HCT116 (cell line): ENCODE data around the gene FILIP1. TPM values are rescaled to one million over a fixed set of nuclear protein-coding genes. Genes with fewer than 3 reads are reported as not detected.

Experiments
- ATAC-seq: fragments of 200-7000 bp; cut with Tn5 transposase; 2 replicates; pipeline ENCODE4 v1.9.1; 2020; ENCODE audit warnings: mild to moderate bottlenecking, moderate library complexity
- BruUV-seq: library from RNA; stranded (reverse); fragments of 400-500 nt; replicated peaks from 2 replicates; lab custom pipeline; 2021; lab: Mats Ljungman, UMichigan
- CTCF ChIA-PET: fragments of 300-600 bp; sonication (Branson Sonifier 250); formaldehyde crosslinking; loops from one replicate; lab custom pipeline; 2021; ENCODE audit warnings: antibody characterized with exemption; lab: Charles Lee
- POLR2A ChIA-PET: fragments of 300-600, 350-600 bp; sonication (Branson Sonifier 250); formaldehyde crosslinking; loops from one replicate; lab custom pipeline; 2021; ENCODE audit warnings: antibody characterized with exemption; lab: Charles Lee
- RAD21 ChIA-PET, 2 experiments: fragments of 300-600 bp; sonication (Branson Sonifier 250); formaldehyde crosslinking; loops; one replicate each; lab custom pipeline; 2023; ENCODE audit warnings: low total read pairs in 2 of 2; ENCODE audit not compliant: uncharacterized antibody in 2 of 2, unreplicated experiment in 2 of 2, low non-redundant PET in 1 of 2; lab: Charles Lee
- DNase-seq: peaks from one replicate; pipeline ENCODE4 v3.0.0-alpha.2; 2010; ENCODE audit warnings: low read depth, low spot score
- H2AFZ ChIP-seq: fragments of 200-600 bp; shearing (Covaris generic), sonication (generic); 2 replicates; pipeline ENCODE4 v1.6.1; 2017; ENCODE audit warnings: low read depth, mixed run types, mixed read lengths, antibody characterized with exemption, low read length; ENCODE audit not compliant: poor library complexity, severe bottlenecking
- H3K27ac ChIP-seq: 2 replicates; pipeline ENCODE4 v1.5.1; 2012; ENCODE audit warnings: low read depth, low read length
- H3K27me3 ChIP-seq: fragments of 200-600 bp; sonication (generic); 2 replicates; pipeline ENCODE4 v1.6.1; 2016; ENCODE audit warnings: mixed run types, low read length, mixed read lengths; ENCODE audit not compliant: insufficient read depth
- H3K36me3 ChIP-seq, 2 experiments: fragments of 200-500 bp in 1 of 2; fragments of 200-600 bp in 1 of 2; sonication (Bioruptor generic) in 1 of 2; sonication (generic) in 1 of 2; 2 replicates each; pipeline versions ENCODE4 v1.5.1 to v1.6.1; 2014 to 2016; ENCODE audit warnings: low read length in 2 of 2, inconsistent platforms in 1 of 2, mixed read lengths in 1 of 2, mixed run types in 1 of 2; ENCODE audit not compliant: insufficient read depth in 2 of 2, control insufficient read depth in 1 of 2
- H3K4me1 ChIP-seq, 2 experiments: fragments of 200-600 bp in 1 of 2; sonication (generic) in 1 of 2; 2 replicates each; pipeline versions ENCODE4 v1.5.1 to v1.6.1; 2012 to 2017; ENCODE audit warnings: low read length in 2 of 2, inconsistent platforms in 1 of 2, mild to moderate bottlenecking in 1 of 2, mixed read lengths in 1 of 2, mixed run types in 1 of 2, moderate library complexity in 1 of 2; ENCODE audit not compliant: insufficient read depth in 2 of 2, control insufficient read depth in 1 of 2
- H3K4me2 ChIP-seq: fragments of 200-600 bp; sonication (generic); 2 replicates; pipeline ENCODE4 v1.6.1; 2017; ENCODE audit warnings: mixed run types, low read length, mixed read lengths
- H3K4me3 ChIP-seq, 2 experiments: fragments of 200-600 bp in 1 of 2; sonication (generic) in 1 of 2; replicated peaks in 1 of 2; 2 replicates each; pipeline ENCODE4 v1.5.1; 2011 to 2016; ENCODE audit warnings: low read length in 2 of 2, control low read depth in 1 of 2, low read depth in 1 of 2, mild to moderate bottlenecking in 1 of 2, mixed read lengths in 1 of 2, mixed run types in 1 of 2
- H3K79me2 ChIP-seq: fragments of 200-600 bp; sonication (generic); 2 replicates; pipeline ENCODE4 v1.6.1; 2017; ENCODE audit warnings: mild to moderate bottlenecking, mixed run types, low read length, moderate library complexity, mixed read lengths; ENCODE audit not compliant: insufficient read depth
- H3K9ac ChIP-seq: fragments of 200-600 bp; sonication (generic); 2 replicates; pipeline ENCODE4 v1.6.1; 2016; ENCODE audit warnings: low read length, mixed read lengths
- H3K9me2 ChIP-seq: fragments of 200-600 bp; sonication (generic), shearing (Covaris generic); 2 replicates; pipeline ENCODE4 v1.6.1; 2017; ENCODE audit warnings: mixed run types, mild to moderate bottlenecking, moderate library complexity; ENCODE audit not compliant: insufficient read depth
- H3K9me3 ChIP-seq, 2 experiments: fragments of 200-500 bp in 1 of 2; fragments of 200-600 bp in 1 of 2; sonication (Bioruptor generic) in 1 of 2; sonication (generic) in 1 of 2; 2 replicates each; pipeline ENCODE4 v1.6.1; 2014 to 2017; ENCODE audit warnings: low read length in 2 of 2, mixed read lengths in 2 of 2, inconsistent platforms in 1 of 2, low read depth in 1 of 2, mild to moderate bottlenecking in 1 of 2, mixed run types in 1 of 2, moderate library complexity in 1 of 2; ENCODE audit not compliant: control insufficient read depth in 1 of 2, insufficient read depth in 1 of 2
- H4K20me1 ChIP-seq: fragments of 200-600 bp; sonication (generic), shearing (Covaris generic); 2 replicates; pipeline ENCODE4 v1.6.1; 2017; ENCODE audit warnings: mixed run types, mild to moderate bottlenecking, moderate library complexity; ENCODE audit not compliant: insufficient read depth
- ATF3 ChIP-seq: IDR thresholded peaks from 2 replicates; pipeline ENCODE4 v1.6.1; 2012
- CBX3 ChIP-seq: IDR thresholded peaks from 2 replicates; pipeline ENCODE4 v1.6.1; 2012; ENCODE audit warnings: low read depth
- CEBPB ChIP-seq: IDR thresholded peaks from 2 replicates; pipeline ENCODE4 v1.6.1; 2012; ENCODE audit warnings: low read depth
- CTCF ChIP-seq, 3 experiments: fragments of 200-600 bp in 1 of 3; sonication (generic) in 1 of 3; IDR thresholded peaks in 2 of 3; conservative IDR thresholded peaks in 1 of 3; 2 replicates each; pipeline ENCODE4 v1.5.1; 2012 to 2017; ENCODE audit warnings: low read depth in 2 of 3, low read length in 2 of 3, antibody characterized with exemption in 1 of 3, borderline replicate concordance in 1 of 3, control low read depth in 1 of 3, mild to moderate bottlenecking in 1 of 3, mixed read lengths in 1 of 3, mixed run types in 1 of 3, moderate library complexity in 1 of 3; ENCODE audit not compliant: insufficient read depth in 1 of 3
- EGR1 ChIP-seq: IDR thresholded peaks from 2 replicates; pipeline ENCODE4 v1.6.1; 2012; ENCODE audit warnings: low read depth
- EZH2 ChIP-seq: fragments of 200-600 bp; sonication (generic); IDR thresholded peaks from 2 replicates; pipeline ENCODE4 v1.6.1; 2017; ENCODE audit warnings: antibody characterized with exemption, mixed run types
- EZH2phosphoT487 ChIP-seq: fragments of 200-600 bp; IDR thresholded peaks from 2 replicates; pipeline ENCODE4 v1.6.1; 2018; ENCODE audit warnings: antibody characterized with exemption, borderline replicate concordance
- JUND ChIP-seq: IDR thresholded peaks from 2 replicates; pipeline ENCODE4 v1.6.1; 2012
- MAX ChIP-seq: IDR thresholded peaks from 2 replicates; pipeline ENCODE4 v1.6.1; 2012
- REST ChIP-seq: IDR thresholded peaks from 2 replicates; pipeline ENCODE4 v1.6.1; 2012; ENCODE audit warnings: low read depth
- SIN3A ChIP-seq: IDR thresholded peaks from 2 replicates; pipeline ENCODE4 v1.6.1; 2012; ENCODE audit warnings: low read depth
- YY1 ChIP-seq: IDR thresholded peaks from 2 replicates; pipeline ENCODE4 v1.6.1; 2011; ENCODE audit warnings: low read length, low read depth, moderate library complexity, mild to moderate bottlenecking; ENCODE audit not compliant: insufficient replicate concordance; ENCODE audit errors: extremely low read depth
- ZBTB33 ChIP-seq: IDR thresholded peaks from 2 replicates; pipeline ENCODE4 v1.6.1; 2011; ENCODE audit warnings: mild to moderate bottlenecking, low read length, moderate library complexity; ENCODE audit not compliant: insufficient replicate concordance; ENCODE audit errors: extremely low read depth
- ZFX ChIP-seq: fragments of 450-650 bp; IDR thresholded peaks from 2 replicates; pipeline ENCODE4 v1.6.1; 2017
- ZNF274 ChIP-seq: fragments of 200-500 bp; sonication (Bioruptor generic); IDR thresholded peaks from 2 replicates; pipeline ENCODE4 v1.6.1; 2014; ENCODE audit warnings: mild to moderate bottlenecking, low read depth, low read length, inconsistent platforms
- intact Hi-C: fragments of 100-400 bp; cut with micrococcal nuclease; formaldehyde crosslinking; loops from 2 replicates; pipeline ENCODE4 v1.10.0; 2022
- total RNA-seq: library from RNA; stranded (reverse); gene quantifications from one replicate; pipeline ENCODE4 v1.2.1, GENCODE V29; 2021; ENCODE audit not compliant: unreplicated experiment

Gene FILIP1
- total RNA-seq, 1 experiment from 2014 or later = 0.05 TPM

GRCh38 chr6:75444899-75445298 is 48.7 kb downstream of the FILIP1 start:
- H3K27ac ChIP-seq = no peak overlapping the region
- H3K9me3 ChIP-seq = no peaks in the 10 kb centered on the region
- H3K4me2 ChIP-seq = no peak overlapping the region
- CTCF ChIA-PET = no interaction called here
- intact Hi-C loops = no loop called here
- no peaks in the 10 kb centered on the region for H3K9me2 ChIP-seq
- no peaks in the 10 kb centered on the region for H3K79me2 ChIP-seq
- POLR2A ChIA-PET = no interaction called here
- H4K20me1 ChIP-seq = no peaks in the 10 kb centered on the region
- H3K4me1 ChIP-seq = no peaks in the 10 kb centered on the region
- no peaks in the 10 kb centered on the region for H3K36me3 ChIP-seq
- TF ChIP-seq REST = no peak
- TF ChIP-seq ATF3 = no peak
- no peak for TF ChIP-seq EZH2
- no peak for TF ChIP-seq ZFX
- no peak for TF ChIP-seq EZH2phosphoT487
- no peak for TF ChIP-seq JUND
- TF ChIP-seq ZNF274 = no peak
- no peak for TF ChIP-seq CBX3
- no peak for TF ChIP-seq ZBTB33
- TF ChIP-seq MAX = no peak
- no peak for TF ChIP-seq CEBPB
- no peak for TF ChIP-seq CTCF (IDR thresholded peaks at IDR 0.05 in 2 of 3, conservative IDR thresholded peaks at IDR 0.05 in 1 of 3; ENCODE audit: borderline replicate concordance in 1 of 3, insufficient read depth in 1 of 3, low read depth in 2 of 3, low read length in 2 of 3)
- TF ChIP-seq EGR1 = no peak
- no peak for TF ChIP-seq YY1
- no peak for TF ChIP-seq SIN3A
- RAD21 ChIA-PET = no interaction called here
- no peak overlapping the region for H3K4me3 ChIP-seq
- BruUV-seq = no TSS peak
- no peak for DNase-seq
- H2AFZ ChIP-seq = no peak overlapping the region
- no peak overlapping the region for H3K9ac ChIP-seq
- ATAC-seq = no peak
- no peaks in the 10 kb centered on the region for H3K27me3 ChIP-seq
